ENCODE results near the gene CABLES1.

CABLES1 gene

GRCh38 chr18:23171581-23172156, 36.4 kb downstream of the CABLES1 start:
- no peak for DNase-seq

GRCh38 chr18:23172591-23173380, 37.5 kb downstream of the CABLES1 start:
- no peak for DNase-seq

DNA sequence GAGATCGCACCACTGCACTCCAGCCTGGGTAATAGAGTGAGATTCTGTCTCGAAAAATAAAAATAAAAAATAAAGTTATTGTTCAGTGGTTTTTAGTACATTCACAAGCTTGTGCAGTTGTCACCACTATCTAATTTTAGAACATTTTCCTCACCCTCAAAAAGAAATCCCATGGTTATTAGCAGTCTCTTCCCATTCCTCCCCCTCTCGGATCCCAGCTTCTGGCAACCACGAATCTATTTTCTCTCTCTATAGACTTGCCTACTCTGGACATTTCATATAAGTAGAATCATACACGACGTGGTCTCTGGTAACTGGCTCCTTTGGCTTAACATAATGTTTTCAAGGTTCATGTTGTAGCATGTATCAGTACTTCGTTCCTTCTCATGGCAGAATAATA, 38.6 kb downstream of the CABLES1 start:
- no peak for DNase-seq

DNA sequence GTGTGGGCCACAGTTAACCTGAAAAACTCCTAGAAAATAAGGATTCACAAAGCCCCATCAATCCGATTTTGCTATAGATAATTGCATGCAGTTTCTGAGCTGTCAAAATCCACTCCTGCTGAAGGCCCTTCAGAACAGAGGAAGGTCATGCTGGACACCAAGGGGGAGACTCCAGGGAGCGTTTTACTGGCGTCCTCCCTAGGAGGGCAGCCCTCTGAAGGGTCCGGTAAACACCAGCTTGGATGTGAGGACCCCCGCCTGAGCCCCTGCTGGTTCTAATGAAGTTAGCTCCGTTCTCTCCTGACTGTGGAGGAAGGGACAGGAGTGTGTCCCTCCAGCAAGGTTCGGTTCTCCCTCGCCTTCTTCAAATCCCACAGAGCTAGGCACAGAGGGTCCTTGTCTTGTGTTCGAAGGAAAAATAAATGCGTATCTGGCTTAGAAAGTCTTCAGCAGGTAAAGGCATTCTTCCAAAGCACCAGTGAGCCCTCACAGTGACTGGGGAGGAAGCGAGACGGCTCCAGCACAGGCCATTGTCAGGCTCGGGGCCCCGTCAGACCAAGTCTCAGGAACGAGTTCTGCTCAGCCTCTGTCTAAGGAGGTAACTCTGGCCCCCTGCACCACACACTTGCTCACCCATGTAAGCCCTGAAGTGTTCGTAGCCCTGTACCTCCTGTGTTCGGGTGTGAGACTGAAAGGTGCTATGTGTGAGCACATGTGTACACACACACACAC, 41.6 kb downstream of the CABLES1 start:
- no peak for DNase-seq

- DNase-seq = no peak
Measured at GRCh38 chr18:23177433-23178072, 42.3 kb downstream of the CABLES1 start.

DNA sequence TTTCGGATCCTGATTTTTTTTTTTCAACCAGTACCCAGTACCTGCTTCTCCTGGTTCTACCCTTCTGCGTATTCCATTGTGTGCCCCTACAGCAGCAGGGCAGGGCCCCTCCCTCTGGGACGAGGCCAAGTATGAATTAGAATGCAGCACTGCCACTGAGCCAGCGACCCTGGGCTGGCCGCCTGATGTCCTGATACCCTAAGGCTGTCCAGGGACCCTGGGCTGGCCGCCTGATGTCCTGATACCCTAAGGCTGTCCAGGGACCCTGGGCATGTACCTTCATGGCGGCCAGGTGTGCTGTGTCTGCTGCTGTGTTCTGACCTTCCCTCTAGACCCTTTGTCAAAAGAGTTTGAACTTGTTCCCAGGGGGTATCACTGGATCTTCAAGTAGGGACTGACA, 42.9 kb downstream of the CABLES1 start:
- no peak for DNase-seq

DNA sequence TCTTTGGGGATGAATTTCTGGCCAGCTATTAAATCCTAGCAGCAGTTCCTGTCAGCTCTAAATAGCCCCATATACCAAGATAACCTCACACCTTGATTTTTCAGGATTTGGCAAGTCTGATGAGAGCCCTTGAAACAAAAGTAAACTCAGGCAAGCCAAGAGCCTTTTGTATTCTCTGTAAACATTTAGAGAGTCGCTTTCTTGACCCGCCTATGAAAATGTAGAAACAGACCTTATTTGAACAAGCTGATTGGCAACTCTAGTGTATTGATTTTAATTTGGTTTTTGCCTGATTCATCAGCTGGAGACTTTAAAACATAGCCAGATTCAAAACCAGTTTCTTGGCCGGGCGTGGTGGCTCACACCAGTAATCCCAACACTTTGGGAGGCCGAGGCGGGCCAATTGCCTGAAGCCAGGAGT, 43.4 kb downstream of the CABLES1 start:
- no peak for DNase-seq

DNA sequence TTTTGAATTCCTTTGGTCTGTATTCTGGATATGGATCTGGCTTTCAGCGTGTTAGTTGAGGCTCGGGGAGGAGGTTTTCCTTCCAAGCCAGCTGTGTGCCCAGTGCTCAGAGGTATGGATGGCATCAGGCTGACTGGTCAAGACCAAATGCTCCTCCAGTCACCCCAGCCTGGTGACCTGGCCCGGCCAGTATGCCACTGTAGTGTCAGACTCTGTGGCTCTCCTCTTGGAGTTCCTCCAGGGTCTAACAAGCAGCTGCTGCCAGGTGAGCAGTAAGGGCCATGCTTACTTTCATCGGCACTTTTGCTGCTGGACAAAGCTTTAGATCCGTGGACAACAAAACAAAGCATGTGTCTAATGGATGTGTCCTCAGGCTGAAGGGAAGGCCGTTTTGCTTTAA, 44.1 kb downstream of the CABLES1 start:
- DNase-seq = no peak

DNA sequence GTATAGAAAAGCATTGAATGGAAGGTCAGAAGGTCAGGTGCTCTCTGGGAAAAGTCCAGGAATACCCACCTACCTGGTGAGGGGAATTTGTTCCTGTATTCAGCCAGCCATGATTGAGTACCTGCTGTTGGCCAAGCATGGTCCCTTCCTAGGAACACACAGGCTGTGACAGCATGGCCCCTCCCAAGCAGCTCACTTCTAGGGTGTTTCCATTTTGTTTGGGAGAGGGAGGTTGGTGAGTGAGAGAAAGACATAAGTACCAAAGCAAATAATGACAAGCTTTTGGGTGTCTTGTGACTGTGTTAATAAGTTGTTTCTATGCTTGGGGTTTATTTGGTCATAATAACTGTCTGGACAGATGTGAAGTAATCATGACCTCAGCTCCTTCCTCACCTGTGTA, 46.3 kb downstream of the CABLES1 start:
- no peak for DNase-seq

DNA sequence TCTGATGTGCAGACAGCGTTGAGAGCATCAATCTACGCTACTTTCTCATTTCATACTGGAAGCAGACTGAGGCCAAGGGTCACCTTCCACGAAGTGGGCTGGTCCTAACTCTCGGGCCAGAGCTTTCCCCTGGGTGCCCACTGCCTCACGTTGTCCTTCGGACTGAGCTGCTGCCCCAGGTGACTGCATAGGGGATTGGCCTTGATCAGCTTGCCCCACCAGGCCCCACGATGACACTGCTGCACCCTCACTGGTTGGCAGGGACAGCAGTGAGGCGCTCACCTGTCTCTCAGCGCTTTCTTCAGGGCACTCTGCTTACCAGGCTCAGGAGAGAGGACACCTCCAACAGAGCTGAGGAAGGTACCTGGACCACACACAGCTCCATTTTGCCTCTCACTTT, 47.3 kb downstream of the CABLES1 start:
- DNase-seq = no peak

DNA sequence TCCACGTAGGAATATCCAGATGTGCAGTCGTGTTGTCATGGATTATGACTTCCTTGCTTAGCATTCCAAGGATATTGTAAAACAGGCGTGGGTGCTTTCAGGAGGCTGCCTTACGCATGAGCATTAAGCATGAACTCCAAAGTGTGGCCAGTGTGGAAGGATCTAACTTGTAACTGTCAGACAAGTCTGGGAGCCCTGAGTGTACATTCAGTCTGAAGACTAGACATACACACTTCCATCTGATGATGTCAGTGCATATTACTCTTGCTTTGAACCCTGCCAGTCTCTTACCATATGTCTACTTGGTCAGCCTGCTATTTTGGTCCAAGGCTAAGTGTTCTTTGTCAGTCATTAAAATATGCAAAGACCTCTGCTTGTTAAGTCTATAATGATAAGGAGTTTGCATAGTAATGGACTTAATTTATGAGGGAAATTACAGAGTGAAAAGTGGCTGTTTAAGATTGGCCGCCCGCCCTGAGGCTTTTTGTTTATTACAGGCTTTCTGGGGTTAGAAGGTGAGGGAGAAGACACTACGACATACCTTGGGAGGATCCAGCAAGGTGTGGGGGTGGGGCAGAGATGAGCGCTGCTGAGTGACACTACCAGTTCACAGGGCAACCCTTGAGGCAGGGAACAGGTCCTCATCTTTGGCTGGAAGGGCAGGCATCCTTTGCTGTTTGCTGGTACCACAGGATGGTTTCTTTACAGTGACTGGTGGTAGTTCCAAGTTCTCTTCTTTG, 48.3 kb downstream of the CABLES1 start:
- DNase-seq = no peak

- no peak for DNase-seq
Measured at GRCh38 chr18:23186781-23187180, 51.5 kb downstream of the CABLES1 start.

DNA sequence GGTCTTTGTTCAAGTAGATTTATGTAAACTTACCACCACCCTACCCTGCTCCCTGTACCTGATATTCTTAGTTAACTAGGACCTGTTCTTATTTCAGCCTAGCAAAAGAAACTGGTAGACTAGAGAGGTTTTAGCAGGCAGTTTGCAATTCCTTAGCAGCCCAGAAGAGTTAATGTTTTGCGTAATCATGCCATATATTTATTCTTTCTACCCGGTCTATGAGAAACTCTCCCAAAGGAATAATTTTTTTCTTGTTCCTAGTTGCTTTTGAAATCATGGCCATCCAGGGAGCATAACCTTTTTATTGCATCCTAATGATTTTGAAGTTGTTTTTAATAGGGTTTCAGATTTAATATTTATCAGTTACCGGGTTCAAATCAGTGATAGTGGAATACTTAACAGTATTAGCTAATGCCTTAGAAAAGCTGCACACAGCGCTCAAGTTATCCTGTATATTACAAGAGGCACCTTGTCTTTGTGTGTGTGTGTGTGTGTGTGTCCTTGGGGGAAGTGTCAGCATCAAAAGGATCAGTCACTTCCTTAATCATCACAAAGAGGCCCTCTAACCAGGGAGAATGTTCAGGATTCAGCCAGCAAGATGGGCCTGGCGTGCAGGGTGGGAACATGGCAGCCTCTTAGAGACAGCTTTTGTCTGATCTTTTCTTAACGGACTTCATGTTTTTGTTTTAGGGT, 52.9 kb downstream of the CABLES1 start:
- no peak for DNase-seq

DNA sequence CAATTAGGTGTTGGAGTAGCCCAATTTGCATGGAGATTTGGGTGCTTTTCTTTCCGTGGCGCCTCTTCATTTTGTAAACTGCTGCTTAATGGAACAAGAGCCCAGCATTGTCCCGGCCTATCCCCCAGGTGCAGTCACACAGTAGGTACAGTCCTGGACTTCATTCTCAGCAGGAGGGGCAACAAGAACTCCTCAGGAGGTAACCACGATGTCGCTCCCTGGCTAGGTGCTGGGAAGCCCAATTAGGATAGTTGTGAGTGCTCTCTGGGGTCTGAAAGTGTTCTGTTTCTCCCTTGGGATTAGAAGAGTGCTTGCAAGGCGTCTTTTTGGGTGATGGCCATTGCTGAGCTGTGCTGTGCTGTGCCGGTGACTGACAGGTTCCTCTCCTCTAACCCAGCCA, 53.8 kb downstream of the CABLES1 start:
- no peak for DNase-seq

DNA sequence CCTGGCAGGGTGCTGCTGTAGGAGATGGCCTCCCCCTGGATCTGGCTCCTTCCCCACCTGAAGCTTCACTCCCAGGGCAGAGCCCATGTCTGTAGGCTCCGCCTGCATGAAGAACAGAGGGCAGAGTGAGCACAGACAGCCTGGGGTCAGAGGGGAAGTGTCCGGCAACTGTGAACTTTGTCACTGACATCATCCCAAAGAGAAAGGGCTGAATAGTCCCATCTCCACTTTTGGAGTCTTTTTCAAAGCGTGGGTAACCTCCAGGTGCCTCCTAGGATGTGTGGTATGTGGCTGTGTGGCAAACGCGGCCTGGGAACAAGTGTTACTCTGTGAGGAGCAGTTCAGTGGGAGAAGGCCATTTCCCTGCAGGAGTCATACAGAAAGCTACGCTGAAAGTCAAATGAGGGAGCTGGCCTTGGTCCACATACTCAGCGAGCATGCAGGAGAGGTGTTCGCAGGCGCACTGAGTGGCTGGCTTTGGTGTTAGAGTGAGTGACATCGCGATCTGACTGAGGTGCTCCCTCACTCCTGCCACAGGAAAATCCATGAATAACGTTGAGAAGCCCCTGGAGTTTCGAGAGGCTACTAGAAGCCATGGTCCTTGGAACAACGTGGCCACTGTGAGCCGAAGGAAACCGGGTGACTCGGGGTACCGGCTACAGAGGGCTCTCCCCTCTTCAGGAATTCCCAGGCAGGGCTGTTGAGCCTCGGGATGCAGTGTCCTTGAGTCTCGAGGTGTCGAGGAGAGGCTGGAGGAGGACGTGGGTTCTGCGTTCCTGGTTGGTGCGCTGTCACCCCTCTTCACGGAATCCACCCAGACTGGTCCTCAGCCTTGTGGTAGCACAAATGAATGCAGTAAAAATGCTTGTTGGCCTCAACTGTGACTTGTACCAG, 54.7 kb downstream of the CABLES1 start:
- DNase-seq = no peak

DNA sequence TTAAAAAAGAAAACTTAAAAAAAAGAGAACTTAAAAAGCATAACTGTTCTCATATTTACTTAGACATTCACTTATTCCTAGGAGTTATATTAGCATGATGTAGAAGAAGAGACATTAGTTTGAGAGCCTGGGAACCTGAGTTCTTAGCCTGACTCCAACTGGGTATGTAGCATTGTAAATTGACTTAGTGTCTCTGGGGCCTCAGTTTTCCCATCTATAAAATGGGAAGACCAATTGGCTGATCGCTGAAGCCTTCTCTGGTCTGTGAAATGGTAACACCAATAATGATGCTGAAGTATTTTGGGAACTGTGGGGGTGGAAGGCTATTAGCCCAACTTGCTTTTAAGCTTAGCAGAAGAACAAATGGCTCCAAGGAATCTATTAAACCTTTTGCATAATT, 55.9 kb downstream of the CABLES1 start:
- no peak for DNase-seq

DNA sequence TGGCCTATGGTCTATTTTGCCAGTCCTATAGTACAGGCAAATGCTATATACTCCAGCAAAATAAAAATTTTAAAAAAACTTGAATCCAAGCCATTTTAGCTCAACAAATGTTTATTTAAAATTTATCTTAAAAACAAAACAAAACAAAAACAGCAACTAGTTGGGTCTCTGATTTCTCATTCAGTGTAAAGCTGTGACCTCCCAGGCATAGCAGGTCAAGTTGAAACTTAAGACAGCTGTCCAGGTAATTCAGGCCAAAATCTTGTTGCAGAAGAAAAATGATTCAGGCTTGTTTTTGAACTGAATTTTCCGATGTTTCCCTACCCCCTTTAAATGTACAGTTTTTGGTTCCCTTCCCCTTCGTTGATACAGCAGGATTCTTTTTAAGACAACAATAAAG, 58.5 kb downstream of the CABLES1 start:
- DNase-seq = no peak

GRCh38 chr18:23194155-23194996, 59.1 kb downstream of the CABLES1 start:
- DNase-seq = no peak

GRCh38 chr18:23194997-23195957, 60.0 kb downstream of the CABLES1 start:
- DNase-seq = no peak

All from CD4-positive, alpha-beta T cell treated with Interleukin-12 subunit alpha and Interleukin-12 subunit beta, for 1 hour (primary cell).